ENCODE data around the gene P2RX7. TPM values are rescaled to one million over a fixed set of nuclear protein-coding genes. Genes with fewer than 3 reads are reported as not detected.

P2RX7 gene
- total RNA-seq, 1 donor: 4.0 TPM

DNA sequence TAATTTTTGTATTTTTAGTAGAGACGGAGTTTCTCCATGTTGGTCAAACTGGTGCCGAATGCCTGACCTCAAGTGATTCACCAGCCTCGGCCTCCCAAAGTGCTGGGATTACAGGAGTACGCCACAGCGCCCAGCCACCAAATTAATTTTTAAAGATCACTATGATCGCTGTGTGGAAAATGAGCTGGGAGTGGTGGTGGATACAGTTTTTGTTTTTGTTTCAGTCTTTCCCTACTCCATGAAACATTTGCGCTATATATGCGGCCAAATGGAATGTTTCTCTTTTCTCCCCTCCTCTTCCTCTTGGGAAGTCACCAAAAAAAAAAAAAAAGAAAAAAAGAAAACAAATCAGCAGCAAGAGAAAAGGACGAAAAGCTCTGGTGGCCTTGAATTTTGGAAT is 56.5 kb downstream of the P2RX7 start:
- Histone ChIP-seq H3K4me2 (ENCODE audit: insufficient read depth, low read length) (peak overlapping the region; percentile 71), H2AFZ (ENCODE audit: low read length) (peak overlapping the region; percentile 21), H4K20me1 (ENCODE audit: insufficient read depth, low read length) (no peaks in the 10 kb centered on the region), H3K36me3 (ENCODE audit: insufficient read depth, low read length) (no peaks in the 10 kb centered on the region), H3K79me2 (ENCODE audit: insufficient read depth, low read length) (no peaks in the 10 kb centered on the region), H3K4me1 (ENCODE audit: insufficient read depth, low read length) (peaks cover 20% of the 10 kb centered on the region), H3K9me3 (ENCODE audit: low read depth, low read length) (no peaks in the 10 kb centered on the region), H3K27ac (ENCODE audit: low read depth, low read length) (peak overlapping the region; percentile 47), H3K27me3 (ENCODE audit: insufficient read depth, low read length) (no peaks in the 10 kb centered on the region), H3K4me3 (ENCODE audit: insufficient read depth, low read length) (peak overlapping the region; percentile 24)
- DNase-seq (ENCODE audit: insufficient read length, low spot score, missing footprints): peak; percentile 67
- TF ChIP-seq, protein P1, sequence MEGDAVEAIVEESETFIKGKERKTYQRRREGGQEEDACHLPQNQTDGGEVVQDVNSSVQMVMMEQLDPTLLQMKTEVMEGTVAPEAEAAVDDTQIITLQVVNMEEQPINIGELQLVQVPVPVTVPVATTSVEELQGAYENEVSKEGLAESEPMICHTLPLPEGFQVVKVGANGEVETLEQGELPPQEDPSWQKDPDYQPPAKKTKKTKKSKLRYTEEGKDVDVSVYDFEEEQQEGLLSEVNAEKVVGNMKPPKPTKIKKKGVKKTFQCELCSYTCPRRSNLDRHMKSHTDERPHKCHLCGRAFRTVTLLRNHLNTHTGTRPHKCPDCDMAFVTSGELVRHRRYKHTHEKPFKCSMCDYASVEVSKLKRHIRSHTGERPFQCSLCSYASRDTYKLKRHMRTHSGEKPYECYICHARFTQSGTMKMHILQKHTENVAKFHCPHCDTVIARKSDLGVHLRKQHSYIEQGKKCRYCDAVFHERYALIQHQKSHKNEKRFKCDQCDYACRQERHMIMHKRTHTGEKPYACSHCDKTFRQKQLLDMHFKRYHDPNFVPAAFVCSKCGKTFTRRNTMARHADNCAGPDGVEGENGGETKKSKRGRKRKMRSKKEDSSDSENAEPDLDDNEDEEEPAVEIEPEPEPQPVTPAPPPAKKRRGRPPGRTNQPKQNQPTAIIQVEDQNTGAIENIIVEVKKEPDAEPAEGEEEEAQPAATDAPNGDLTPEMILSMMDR (IDR thresholded peaks at IDR 0.05; ENCODE audit: extremely low read depth, low read depth, low read length): no peak

DNA sequence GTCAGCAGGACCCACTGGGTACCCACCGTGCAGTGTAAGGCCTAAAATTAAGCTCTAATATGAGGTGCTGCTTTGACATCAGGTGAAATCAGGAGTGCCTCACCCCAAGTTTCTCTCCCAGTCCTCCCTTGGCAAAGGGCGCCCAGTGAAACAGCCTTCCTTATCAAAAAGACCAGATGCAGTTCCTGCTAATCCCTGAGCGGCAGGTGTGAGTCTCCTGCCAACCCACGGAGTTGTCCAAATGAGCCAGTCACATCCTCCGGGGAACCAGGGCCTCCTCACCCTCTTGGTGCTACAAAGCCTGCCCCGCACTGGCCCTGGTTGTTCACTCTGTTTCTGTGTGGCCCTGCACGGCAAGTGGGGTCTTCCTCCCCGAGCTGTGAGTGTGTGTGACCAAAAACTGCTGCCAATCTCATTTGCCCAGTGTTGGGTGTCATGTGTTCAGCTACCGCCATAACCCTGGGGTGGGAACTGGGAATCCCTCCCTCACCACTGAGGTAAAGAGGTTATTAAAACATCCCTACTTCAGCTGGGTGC is 57.0 kb downstream of the P2RX7 start:
- TF ChIP-seq, protein P1 (IDR thresholded peaks at IDR 0.05; ENCODE audit: extremely low read depth, low read depth, low read length): no peak
- Histone ChIP-seq H2AFZ (ENCODE audit: low read length) (peak overlapping the region; percentile 21), H3K9me3 (ENCODE audit: low read depth, low read length) (no peaks in the 10 kb centered on the region), H3K4me2 (ENCODE audit: insufficient read depth, low read length) (peak overlapping the region; percentile 71), H3K79me2 (ENCODE audit: insufficient read depth, low read length) (no peaks in the 10 kb centered on the region), H3K27ac (ENCODE audit: low read depth, low read length) (peak overlapping the region; percentile 47), H3K4me3 (ENCODE audit: insufficient read depth, low read length) (no peak overlapping the region), H3K27me3 (ENCODE audit: insufficient read depth, low read length) (no peaks in the 10 kb centered on the region), H4K20me1 (ENCODE audit: insufficient read depth, low read length) (no peaks in the 10 kb centered on the region), H3K36me3 (ENCODE audit: insufficient read depth, low read length) (no peaks in the 10 kb centered on the region), H3K4me1 (ENCODE audit: insufficient read depth, low read length) (peaks cover 20% of the 10 kb centered on the region)
- peak; percentile 41 for DNase-seq (ENCODE audit: insufficient read length, low spot score, missing footprints)

DNA sequence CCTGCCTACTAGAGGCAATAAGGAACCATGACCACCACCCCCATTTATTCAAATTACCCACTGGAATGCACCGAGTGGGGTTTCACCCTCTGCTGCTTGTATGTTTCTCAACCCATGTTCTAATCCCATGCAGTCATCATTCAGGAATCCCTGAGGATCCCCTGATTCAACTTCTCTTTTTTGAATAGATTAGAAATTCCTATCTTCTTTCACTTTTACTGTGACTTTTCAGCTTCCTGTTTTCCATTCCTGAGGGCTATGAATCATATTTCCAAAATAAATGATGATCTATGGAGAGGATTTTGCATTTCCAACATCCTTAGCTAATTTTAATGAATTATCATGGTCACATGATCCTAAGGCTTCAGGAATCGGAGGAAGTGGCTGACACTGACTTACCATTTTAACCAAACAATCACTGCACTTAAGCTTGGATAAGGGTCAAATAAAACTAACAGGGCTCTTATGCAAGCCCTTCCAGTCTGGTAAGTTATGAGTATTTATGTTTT is 57.9 kb downstream of the P2RX7 start:
- peak overlapping the region; percentile 23 for H2AFZ ChIP-seq (ENCODE audit: low read length)
- DNase-seq (ENCODE audit: insufficient read length, low spot score, missing footprints): peak; percentile 94
- H3K27me3 ChIP-seq (ENCODE audit: insufficient read depth, low read length): no peaks in the 10 kb centered on the region
- TF ChIP-seq, protein P1 (IDR thresholded peaks at IDR 0.05; ENCODE audit: extremely low read depth, low read depth, low read length): no peak
- H3K9me3 ChIP-seq (ENCODE audit: low read depth, low read length): no peaks in the 10 kb centered on the region
- peak overlapping the region; percentile 11 for H3K4me3 ChIP-seq (ENCODE audit: insufficient read depth, low read length)
- H3K27ac ChIP-seq (ENCODE audit: low read depth, low read length): peak overlapping the region; percentile 79
- no peaks in the 10 kb centered on the region for H4K20me1 ChIP-seq (ENCODE audit: insufficient read depth, low read length)
- peaks cover 20% of the 10 kb centered on the region for H3K4me1 ChIP-seq (ENCODE audit: insufficient read depth, low read length)
- H3K79me2 ChIP-seq (ENCODE audit: insufficient read depth, low read length): no peaks in the 10 kb centered on the region
- no peaks in the 10 kb centered on the region for H3K36me3 ChIP-seq (ENCODE audit: insufficient read depth, low read length)
- peak overlapping the region; percentile 28 for H3K4me2 ChIP-seq (ENCODE audit: insufficient read depth, low read length)

DNA sequence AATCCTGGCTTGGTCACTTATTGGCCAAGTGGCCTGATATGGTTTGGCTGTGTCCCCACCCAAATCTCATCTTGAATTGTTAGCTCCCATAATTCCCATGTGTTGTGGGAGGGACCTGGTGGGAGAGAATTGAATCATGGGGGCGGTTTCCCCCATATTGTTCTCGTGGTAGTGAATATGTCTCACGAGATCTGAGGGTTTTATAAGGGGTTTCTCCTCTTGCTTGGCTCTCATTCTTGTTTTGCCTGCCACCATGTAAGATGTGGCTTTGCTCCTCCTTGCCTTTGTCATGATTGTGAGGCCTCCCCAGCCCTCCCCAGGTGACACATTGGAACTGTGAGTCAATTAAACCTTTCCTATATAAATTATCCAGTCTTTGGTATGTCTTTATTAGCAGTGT is 58.5 kb downstream of the P2RX7 start:
- H2AFZ ChIP-seq (ENCODE audit: low read length): peak overlapping the region; percentile 23
- TF ChIP-seq, protein P1 (IDR thresholded peaks at IDR 0.05; ENCODE audit: extremely low read depth, low read depth, low read length): no peak
- H3K79me2 ChIP-seq (ENCODE audit: insufficient read depth, low read length): no peaks in the 10 kb centered on the region
- H3K4me3 ChIP-seq (ENCODE audit: insufficient read depth, low read length): peak overlapping the region; percentile 11
- no peaks in the 10 kb centered on the region for H3K36me3 ChIP-seq (ENCODE audit: insufficient read depth, low read length)
- H3K27me3 ChIP-seq (ENCODE audit: insufficient read depth, low read length): no peaks in the 10 kb centered on the region
- no peak for DNase-seq (ENCODE audit: insufficient read length, low spot score, missing footprints)
- H3K4me2 ChIP-seq (ENCODE audit: insufficient read depth, low read length): peak overlapping the region; percentile 28
- no peaks in the 10 kb centered on the region for H4K20me1 ChIP-seq (ENCODE audit: insufficient read depth, low read length)
- peaks cover 20% of the 10 kb centered on the region for H3K4me1 ChIP-seq (ENCODE audit: insufficient read depth, low read length)
- no peaks in the 10 kb centered on the region for H3K9me3 ChIP-seq (ENCODE audit: low read depth, low read length)
- peak overlapping the region; percentile 79 for H3K27ac ChIP-seq (ENCODE audit: low read depth, low read length)
